Measurements from ENCODE around the gene POP7.

The POP7 gene

GRCh38 chr7:100726996-100727761 lies 21.3 kb downstream of the POP7 start:
- no peak for DNase-seq

- no peak for DNase-seq
These were observed 22.3 kb downstream of the POP7 start for GRCh38 chr7:100728196-100728595.

GRCh38 chr7:100730136-100730800 lies 24.3 kb downstream of the POP7 start:
- DNase-seq, result no peak

- no peak for DNase-seq
These were observed 26.2 kb downstream of the POP7 start for GRCh38 chr7:100731937-100732636.

- no peak for DNase-seq
These were observed 29.8 kb downstream of the POP7 start for GRCh38 chr7:100735730-100736129.

- DNase-seq, result no peak
These were observed 30.8 kb downstream of the POP7 start for GRCh38 chr7:100736671-100737070.

- DNase-seq, result no peak
These were observed 34.0 kb downstream of the POP7 start for GRCh38 chr7:100739934-100740333.

- DNase-seq, result no peak
These were observed 38.7 kb downstream of the POP7 start for GRCh38 chr7:100744605-100745004.

- no peak for DNase-seq
These were observed 39.3 kb downstream of the POP7 start for GRCh38 chr7:100745184-100745583.

GRCh38 chr7:100752994-100753393 lies 47.1 kb downstream of the POP7 start:
- DNase-seq, result no peak

GRCh38 chr7:100753750-100754149 lies 47.8 kb downstream of the POP7 start:
- DNase-seq, result no peak

Measured in effector CD8-positive, alpha-beta T cell (primary cell).